Ramos (cell line): ENCODE results near the gene LAPTM5.
"Not testable (repeated sequence)": the region's sequence is repeated elsewhere in the genome, so short reads cannot be mapped to it uniquely, and the experiment has no call there.

Experiments
- in situ Hi-C: fragments of 300-500 bp; cut with MboI; formaldehyde crosslinking; loops from one replicate; pipeline ENCODE4 v1.14.3; 2022; ENCODE audit warnings: low sequenced_read_pairs; ENCODE audit not compliant: unreplicated experiment

The LAPTM5 gene, protein sequence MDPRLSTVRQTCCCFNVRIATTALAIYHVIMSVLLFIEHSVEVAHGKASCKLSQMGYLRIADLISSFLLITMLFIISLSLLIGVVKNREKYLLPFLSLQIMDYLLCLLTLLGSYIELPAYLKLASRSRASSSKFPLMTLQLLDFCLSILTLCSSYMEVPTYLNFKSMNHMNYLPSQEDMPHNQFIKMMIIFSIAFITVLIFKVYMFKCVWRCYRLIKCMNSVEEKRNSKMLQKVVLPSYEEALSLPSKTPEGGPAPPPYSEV

GRCh38 chr1:30757352-30758120 lies at the start of gene LAPTM5:
Gene LAPTM5 (minus strand): TSS chr1:30757774. CDS start chr1:30757745, 29 bp downstream.
- in situ Hi-C loops: no loop called here

- in situ Hi-C loops: no loop called here
These were observed 49.1 kb upstream of the LAPTM5 start for GRCh38 chr1:30806381-30807317.

- in situ Hi-C loops: no loop called here
These were observed 47.9 kb upstream of the LAPTM5 start for GRCh38 chr1:30805304-30806003.

DNA sequence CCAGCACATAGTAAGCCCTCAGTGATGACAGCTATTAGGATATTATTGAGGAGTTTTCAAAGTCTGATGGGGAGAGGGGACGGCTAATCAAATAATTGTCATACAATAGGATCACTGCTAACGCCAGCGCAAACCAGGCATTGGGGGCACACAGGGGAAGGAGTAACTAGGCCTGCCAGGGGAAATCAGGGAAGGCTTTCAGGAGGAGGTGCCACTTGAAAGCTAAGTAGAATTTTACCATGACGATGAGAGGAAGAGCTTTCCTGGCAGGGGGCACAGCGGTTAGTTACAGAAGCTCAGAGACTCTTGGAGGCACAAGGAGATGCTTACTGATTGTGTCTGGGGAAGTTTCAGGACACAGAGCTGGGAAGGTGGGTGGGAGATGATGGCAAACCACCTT lies 47.2 kb upstream of the LAPTM5 start:
- in situ Hi-C loops: loop anchor here (5.0 kb wide), 1 partner anchor 107 kb away; no protein-coding TSS in a partner anchor

GRCh38 chr1:30804352-30804751 lies 46.8 kb upstream of the LAPTM5 start:
- in situ Hi-C loops: loop anchor here (5.0 kb wide), 1 partner anchor 108 kb away; no protein-coding TSS in a partner anchor

DNA sequence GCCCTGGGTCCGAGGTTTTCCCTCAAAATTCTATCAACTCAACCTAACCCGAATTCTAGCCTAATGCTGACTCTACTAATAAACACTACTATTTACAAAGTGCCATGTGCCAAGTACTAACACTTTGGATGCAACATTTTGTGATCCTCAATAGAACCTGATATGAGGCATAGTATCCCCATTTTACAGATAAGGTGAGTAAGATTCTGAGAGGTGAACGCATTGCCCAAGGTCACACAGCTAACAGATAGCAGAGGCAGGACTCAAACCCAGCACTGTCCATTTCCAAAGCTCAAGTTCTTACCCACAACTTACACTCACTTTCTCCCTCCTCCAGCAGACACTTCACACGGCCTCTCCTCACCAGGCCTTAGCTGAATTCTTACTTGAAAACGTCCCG lies 46.0 kb upstream of the LAPTM5 start:
- in situ Hi-C loops: loop anchor here (5.0 kb wide), 1 partner anchor 109 kb away; no protein-coding TSS in a partner anchor

DNA sequence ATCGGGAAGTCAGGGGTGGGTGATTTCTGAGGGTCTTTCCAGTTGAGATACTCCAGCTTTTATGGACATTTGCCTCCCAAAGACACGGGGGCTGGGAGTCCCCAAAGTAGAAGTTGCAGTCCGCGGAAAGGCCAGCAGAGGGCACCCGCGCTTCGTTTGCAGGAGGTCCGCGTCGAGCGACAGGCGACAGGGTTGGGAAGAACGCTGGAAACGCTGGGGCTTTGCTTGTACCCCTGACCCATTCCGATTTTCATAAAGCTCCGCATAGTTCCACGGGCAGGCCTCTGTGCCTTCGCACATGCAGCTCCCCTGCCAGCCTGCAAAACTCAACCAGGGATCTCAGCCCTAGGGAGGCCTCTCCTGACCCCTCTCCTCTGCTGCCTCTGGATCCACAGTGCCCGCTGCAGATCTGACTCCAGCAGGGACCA lies 44.2 kb upstream of the LAPTM5 start:
- in situ Hi-C loops: loop anchor here (5.0 kb wide), 1 partner anchor 111 kb away; no protein-coding TSS in a partner anchor

- in situ Hi-C loops: no loop called here
These were observed 41.6 kb upstream of the LAPTM5 start for GRCh38 chr1:30799233-30799511.

DNA sequence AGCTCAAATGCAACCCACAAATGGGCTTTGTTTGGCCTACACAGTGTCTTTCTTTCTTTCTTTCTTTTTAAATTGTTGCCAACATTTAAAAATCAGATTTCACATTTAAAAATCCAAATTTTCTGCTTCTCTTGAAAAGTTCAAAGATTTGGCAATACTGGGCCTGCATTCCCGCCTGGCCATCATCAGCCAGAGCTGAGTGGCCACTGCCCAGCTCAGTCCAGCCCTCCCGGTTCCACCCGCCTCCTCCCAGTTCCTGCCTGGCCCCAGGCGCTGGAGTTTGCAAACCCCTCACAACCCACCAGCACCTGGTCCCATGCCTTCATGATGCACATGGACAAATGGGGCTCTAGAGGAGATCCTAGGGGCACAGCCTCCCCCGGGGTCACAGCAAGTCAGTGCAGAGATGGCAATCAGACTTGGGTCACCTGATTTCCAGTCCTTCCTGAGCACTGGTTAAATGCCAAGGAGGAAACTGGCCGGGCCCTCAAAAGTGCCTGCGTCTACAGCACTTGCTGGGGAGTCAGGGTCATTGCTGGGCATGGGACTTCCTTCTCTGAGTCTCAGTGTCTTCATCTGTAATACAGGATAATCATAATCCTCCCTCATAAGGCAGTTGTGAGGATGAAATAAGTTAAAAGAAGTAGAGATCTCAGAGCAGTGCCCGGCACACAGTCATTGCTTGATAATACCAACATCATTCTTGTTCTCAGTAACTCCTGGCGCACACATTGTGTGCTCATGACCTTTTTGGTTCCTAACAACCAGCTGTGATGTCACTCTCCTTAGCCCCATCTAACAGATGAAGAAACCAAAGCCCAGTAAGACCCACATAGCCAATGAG lies 41.0 kb upstream of the LAPTM5 start:
- in situ Hi-C loops: no loop called here

DNA sequence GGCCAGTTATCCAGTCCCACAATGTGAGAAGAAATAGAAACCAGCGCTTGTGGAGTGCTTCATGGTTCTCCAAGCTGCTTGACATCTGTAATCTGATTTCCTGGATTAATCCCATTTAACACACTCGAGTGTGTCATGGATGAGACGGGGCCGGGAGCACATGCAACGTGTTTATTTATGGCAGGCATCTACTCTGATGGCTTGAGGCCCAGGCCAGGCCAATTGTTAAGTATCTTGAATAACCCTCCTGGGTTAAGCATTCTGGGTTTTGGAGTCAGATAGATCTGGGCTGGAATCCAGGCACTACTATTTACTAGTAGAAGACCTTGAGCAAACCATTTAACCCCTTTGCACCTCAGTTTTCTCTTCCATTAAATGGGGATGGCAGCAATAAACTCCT lies 37.5 kb upstream of the LAPTM5 start:
- in situ Hi-C loops: no loop called here

- in situ Hi-C loops: no loop called here
These were observed 36.7 kb upstream of the LAPTM5 start for GRCh38 chr1:30794260-30794659.

- in situ Hi-C loops: no loop called here
These were observed 35.6 kb upstream of the LAPTM5 start for GRCh38 chr1:30793209-30793608.

DNA sequence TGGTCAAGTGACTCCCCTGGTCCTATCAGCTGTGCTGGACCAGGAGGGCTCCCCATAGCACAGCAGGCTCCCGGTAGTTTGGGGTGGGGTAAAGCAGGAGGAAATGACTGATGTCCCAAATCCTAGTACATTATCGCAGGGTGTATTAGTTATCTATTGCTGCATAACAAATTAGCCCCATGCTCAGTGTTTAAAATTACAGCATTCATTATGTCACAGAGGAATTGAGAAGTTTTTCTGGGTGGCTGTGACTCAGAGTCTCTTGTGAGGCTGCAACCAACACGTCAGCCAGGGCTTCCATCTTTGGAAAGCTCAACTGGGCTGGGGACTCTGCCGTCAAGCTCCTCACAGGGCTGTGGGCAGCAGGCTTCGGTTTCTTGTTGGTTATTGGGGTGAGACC lies 34.3 kb upstream of the LAPTM5 start:
- in situ Hi-C loops: no loop called here

DNA sequence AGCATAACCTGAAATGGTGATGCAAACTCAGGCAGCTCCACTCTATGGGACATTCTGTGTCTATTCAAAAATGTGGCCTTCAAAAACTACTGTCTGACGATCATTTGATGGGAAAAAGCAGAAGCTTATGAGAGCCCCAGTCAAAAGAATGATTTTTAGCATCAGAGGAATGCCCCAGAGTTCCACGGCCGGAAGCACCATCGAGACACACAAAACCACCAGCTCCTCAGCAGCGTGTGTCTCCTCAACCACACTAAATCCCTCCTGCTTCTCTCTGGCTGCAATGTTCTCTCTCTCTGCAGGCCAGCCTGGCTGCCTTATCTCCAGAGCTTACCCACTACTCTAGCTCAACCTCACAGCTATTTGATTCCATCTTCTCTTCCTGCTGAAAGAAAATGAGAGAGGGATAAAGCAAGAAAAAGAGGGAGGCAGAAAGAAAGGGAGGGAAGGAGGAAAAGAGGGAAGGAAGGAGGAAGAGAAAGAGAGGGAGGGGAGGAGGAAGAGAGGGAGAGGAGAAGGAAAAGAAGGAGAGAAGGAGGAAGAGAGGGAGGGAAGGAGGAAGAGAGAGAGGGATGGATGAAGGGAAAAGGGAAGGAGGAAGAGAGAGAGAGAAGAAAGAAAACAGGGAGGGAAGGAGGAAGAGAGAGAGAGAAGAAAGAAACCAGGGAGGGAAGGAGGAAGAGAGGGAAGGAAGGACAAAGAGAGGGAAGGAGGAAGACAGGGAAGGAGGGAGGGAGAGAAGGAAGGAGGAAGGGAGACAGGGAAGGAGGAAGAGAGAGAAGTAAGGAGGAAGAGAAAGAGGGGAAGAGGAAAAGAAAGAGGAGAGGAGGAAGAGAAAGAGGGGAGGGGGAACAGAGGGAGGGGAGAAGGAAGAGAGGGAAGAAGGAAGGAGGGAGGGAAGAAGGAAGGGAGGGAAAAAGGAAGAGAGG lies 33.5 kb upstream of the LAPTM5 start:
- in situ Hi-C loops: no loop called here

- in situ Hi-C loops: not testable (repeated sequence)
These were observed 32.6 kb upstream of the LAPTM5 start for GRCh38 chr1:30790256-30790525.

DNA sequence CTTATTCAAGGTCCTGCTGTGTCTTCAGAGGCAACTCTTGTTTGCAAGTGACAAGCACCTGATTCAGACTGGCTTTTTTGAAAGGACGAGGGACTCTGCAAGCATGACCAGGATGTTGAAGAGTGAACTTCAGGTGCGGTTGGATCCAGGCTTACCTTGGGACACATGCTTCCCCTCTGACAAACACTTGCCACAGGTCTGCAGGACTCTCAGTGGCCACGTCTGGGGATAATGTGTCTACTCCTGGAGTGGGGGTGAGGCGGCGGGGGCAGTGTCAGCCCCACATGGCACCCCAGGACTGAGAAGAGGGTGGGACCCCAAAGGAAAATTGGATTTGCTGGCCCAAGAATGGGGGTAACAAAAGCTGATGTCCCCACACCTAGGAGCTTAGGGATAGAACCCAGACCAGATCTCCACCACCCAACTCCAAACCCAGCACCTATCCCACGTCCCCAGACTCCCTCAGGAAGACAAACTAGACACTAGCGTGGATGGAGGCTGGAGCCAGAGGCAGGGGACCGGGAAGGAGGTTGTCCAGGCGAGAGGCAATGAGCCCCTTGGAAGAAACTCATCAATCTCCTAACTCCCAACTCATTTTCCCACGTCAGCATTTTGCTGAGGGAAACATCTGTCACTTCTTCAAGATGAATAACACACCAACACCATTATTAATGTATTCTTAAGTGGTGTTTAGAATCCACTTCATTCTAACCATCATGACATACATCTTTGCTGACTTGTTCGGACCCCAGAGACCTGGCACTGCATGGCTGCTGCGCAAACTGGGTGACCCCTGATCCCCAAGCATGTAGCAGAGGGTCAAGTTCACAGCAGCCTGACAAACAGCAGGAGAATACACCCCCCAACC lies 32.0 kb upstream of the LAPTM5 start:
- in situ Hi-C loops: no loop called here

DNA sequence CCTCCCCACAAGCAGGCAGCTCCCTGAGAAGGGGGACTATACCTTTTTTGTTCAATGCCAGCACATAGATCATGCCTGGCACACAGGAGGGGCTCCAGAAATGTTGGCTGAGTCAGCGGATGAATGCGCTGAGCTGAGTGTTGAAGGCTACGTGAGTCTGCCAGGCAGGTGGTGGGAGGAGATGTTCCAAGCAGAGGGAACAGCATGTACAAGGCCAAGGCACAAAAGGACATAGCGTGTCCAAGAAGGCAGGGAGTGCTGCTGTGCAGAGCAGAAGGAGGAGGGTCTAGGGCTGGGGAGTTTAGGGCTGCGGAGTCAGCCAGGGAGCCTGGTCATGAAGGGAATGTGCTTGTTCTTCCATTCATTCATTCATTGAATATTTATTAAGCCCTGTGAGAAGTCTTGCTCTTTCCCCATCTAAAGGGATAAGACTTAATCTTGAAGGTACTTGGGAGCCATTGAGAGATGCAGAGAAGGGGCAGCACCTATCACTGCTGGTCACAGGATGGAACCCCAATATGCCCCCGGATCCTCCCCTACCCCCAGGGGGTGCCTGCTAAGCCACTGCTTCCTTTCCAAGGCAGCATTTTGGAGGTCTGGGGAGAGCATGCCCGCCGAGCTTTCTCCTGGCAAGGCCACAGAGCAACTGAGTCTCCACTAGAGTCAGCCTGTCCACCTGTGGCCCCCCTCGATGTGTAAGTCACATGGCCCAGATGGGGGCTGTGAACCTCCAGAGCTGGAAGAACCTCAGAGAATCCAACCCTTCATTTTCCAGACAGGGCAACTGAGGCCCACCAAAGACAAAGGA lies 31.2 kb upstream of the LAPTM5 start:
- in situ Hi-C loops: no loop called here
